ENCODE measurements around the gene BCAP31.
"Not testable (repeated sequence)": the region's sequence is repeated elsewhere in the genome, so short reads cannot be mapped to it uniquely, and the experiment has no call there.

BCAP31 gene

DNA sequence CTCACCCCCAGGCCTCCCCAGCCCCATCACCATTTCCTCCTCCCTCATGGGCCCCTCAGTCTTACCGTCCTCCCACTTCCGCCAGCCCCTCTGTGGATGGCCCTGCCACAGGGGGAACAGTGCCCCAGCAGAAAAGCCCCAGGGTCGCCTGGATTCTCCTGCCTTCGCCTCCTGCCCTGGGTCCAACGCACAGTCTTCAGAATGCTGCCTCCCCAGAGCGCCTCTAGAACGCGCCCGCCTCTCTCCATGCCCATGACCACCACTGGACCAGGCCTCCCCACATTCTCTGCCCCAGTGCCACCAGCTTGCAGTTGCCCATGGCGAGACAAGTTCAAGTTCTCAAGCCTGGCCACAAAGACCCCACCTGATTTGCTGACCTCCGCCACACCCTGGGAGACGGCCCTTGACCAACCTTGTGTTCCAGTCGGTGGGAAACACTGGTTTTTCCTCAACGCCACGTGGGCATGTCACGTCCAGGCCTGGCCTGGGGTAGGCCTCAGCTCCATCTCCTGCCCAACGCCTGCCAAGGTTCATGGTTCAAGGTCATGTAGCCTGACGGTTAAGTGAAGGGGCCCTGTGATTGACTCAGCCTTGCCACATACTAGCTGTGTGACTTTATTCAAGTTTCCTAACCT, 39.2 kb upstream of the BCAP31 start:
- no peak for DNase-seq (ENCODE audit: low read depth in 2 of 2)

DNA sequence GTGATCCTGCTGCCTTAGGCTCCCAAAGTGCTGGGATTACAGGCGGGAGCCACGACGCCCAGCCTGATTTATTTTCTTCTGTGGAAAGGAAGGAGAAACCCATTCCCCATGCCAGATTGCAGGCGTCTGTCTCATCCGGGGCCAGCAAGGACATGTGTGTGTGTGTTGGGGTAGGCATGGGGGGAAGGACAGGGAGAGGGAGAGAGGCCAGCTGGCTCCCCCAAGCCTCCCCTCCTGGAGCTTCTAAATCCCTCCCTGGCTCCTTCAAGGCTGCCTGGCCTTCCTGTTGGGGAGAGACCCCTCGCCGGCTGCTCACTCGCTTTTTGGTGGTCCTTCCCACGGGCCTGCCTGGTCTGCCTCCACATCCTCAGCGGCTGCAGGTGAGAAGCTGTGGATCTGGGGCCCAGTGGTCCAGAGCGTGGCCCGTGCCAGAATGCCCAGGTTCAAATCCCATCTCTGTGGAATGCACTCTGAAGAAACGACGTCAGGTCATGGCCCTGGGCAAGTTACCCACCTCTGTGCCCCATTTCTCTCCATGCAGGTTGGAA, 38.5 kb upstream of the BCAP31 start:
- no peak for DNase-seq (ENCODE audit: low read depth in 2 of 2)

GRCh38 chrX:153761863-153762262, 37.7 kb upstream of the BCAP31 start:
- DNase-seq (ENCODE audit: low read depth in 2 of 2) = no peak

DNA sequence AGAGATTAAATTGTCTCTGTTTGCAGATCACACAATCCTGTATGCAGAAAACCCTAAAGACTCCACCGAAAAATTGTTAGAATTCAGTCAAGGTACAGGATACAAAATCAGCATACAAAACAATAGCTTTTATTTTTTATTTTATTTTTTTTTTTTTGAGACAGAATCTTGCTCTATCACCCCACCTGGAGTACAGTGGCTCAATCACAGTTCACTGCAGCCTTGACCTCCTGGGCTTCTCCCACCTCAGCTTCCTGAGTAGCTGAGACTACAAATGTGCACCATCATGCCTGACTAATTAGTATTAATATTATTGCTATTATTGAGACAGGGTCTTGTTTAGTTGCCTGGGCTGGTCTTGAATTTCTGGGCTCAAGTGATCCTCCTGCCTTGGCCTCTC, 30.9 kb upstream of the BCAP31 start:
- no peak for DNase-seq (ENCODE audit: low read depth in 2 of 2)

- DNase-seq (ENCODE audit: low read depth in 2 of 2) = no peak
These were observed 26.1 kb upstream of the BCAP31 start for GRCh38 chrX:153750127-153750774.

DNA sequence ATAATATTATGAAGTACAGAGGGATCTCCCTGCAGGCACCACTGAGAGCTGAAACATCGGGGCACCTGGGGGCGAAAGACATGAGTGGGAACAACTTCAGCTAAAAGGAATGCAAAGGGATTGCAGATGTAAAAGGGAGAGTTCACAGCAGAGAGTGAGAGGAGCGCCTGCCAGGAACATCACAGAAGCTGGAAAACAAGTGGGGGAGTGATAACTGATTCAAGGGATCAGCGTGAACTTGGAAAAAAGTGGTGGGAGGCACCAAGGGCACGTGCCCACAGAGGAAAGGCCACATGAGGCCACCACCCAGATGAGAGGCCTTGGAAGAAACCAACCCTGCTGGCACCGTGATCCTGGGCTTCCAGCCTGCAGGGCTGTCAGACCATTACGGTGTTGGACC, 24.8 kb upstream of the BCAP31 start:
- not testable (repeated sequence) for DNase-seq (ENCODE audit: low read depth in 2 of 2)

GRCh38 chrX:153746991-153747390, 22.8 kb upstream of the BCAP31 start:
- DNase-seq (ENCODE audit: low read depth in 2 of 2) = not testable (repeated sequence)

DNA sequence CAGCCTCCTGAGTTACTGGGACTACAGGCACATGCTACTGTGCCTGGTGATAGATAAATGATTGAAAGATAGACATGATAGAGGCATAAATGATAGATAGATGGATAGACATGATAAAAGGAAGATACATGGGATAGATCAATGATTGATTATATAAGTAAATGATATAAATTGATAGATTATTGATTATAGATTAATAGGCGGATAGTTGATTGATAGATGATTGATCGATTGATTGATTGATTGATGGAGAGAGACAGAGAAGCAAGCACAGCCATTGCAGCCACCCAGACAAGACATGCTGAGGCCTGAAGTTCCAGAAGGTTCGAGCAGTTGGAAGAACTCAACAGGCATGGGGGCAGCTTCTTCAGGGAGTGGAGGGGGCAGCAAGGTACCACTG, 22.2 kb upstream of the BCAP31 start:
- no peak for DNase-seq (ENCODE audit: low read depth in 2 of 2)

GRCh38 chrX:153745067-153745433, 20.9 kb upstream of the BCAP31 start:
- not testable (repeated sequence) for DNase-seq (ENCODE audit: low read depth in 2 of 2)

DNA sequence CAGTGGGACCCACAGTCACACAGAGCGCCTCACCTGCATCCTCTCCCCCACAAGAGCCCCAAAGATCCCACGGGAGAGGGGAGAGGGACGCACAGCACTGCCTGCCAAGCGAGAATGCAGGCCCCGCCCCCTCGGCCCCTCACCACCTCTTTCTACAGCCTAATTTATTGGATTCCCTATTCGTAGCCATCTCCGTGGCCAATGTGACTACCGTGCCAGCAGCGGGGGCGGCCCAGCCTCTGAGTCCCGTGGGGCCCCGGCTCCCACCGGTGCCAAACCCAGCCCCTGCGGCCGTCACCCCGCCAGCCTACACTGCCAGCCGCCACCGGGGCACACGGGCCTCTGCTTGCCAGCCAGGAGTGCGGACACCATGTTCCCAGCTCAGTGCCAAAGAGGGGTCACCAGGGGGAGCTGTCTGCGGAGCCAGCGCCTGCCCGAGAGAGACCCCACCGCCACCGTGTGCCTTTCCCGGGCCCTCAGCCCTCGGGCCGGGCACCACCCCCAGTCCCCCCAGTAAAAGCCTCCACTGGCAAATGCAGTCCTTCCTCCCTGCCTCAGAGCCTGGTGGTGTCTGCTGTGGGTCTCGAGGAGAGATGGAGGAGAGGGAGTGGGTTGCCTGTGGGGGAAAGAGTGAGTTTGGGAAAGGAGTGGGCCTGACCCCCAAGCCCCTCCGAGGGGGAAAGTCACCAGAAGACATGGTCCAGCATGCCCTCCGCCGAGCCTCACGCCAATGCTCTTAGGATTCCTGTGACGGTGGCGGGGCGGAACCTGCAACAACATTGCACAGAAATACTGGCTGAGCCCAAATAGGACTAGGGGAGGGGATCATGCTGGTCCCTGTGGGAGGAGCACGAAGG, 20.3 kb upstream of the BCAP31 start:
- DNase-seq (ENCODE audit: low read depth in 2 of 2) = no peak

DNA sequence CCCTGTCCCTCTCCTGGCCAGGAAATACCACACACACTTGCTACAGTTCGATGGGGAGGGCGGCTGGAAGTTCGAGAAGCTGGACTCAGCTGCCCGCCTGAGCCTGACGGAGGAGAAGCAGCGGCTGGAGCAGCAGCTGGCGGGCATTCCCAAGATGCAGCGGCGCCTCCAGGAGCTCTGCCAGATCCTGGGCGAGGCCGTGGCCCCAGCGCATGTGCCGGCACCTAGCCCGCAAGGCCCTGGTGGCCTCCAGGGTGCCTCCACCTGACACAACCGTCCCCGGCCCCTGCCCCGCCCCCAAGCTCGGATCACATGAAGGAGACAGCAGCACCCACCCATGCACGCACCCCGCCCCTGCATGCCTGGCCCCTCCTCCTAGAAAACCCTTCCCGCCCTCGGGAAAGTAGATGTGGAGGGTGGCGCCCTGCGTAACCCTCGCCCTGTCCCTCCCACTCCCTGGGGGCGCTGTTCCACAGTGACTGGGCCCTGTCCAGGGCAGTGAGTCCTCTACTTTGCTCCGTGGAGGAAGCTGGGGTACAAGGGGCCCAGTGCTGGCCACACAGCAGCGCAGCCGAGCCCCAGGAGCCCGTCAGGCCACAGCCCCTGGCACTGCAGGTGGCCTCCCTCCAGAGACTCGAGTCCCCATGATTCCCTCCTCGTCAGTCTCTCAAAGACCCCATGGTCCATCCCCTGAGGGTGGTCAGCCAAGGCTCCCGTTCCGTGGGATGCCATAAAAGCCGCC, 19.5 kb upstream of the BCAP31 start:
- not testable (repeated sequence) for DNase-seq (ENCODE audit: low read depth in 2 of 2)

DNA sequence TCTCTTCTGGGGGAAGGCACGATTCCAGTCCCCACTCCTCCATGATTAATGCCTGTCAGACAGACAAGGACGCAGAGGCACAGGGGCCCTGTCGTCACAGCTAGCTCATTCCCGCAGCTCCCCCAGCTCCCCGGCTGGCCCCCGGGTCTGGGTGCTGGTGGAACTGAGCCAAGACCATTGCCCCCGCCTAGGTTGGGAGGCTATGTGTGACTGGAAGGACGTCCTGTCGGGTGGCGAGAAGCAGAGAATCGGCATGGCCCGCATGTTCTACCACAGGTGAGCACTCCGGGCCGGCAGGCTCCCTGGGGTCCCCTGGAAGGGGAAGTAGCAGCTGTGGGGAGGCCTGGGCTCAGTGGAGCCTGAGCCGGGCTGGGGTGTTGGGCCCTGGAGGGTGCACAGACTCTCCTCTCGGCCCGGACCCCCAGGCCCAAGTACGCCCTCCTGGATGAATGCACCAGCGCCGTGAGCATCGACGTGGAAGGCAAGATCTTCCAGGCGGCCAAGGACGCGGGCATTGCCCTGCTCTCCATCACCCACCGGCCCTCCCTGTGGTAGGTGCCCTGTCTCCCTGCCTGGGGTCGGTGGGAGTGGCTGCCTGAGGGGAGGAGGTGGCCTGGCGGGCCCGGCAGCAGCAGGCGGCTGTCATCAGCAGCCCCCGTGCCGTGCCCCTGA, 18.7 kb upstream of the BCAP31 start:
- not testable (repeated sequence) for DNase-seq (ENCODE audit: low read depth in 2 of 2)

GRCh38 chrX:153742111-153742510, 17.9 kb upstream of the BCAP31 start:
- DNase-seq (ENCODE audit: low read depth in 2 of 2) = not testable (repeated sequence)

- DNase-seq (ENCODE audit: low read depth in 2 of 2) = no peak
These were observed 17.3 kb upstream of the BCAP31 start for GRCh38 chrX:153741446-153741845.

GRCh38 chrX:153740631-153741222, 16.5 kb upstream of the BCAP31 start:
- no peak for DNase-seq (ENCODE audit: low read depth in 2 of 2)

DNA sequence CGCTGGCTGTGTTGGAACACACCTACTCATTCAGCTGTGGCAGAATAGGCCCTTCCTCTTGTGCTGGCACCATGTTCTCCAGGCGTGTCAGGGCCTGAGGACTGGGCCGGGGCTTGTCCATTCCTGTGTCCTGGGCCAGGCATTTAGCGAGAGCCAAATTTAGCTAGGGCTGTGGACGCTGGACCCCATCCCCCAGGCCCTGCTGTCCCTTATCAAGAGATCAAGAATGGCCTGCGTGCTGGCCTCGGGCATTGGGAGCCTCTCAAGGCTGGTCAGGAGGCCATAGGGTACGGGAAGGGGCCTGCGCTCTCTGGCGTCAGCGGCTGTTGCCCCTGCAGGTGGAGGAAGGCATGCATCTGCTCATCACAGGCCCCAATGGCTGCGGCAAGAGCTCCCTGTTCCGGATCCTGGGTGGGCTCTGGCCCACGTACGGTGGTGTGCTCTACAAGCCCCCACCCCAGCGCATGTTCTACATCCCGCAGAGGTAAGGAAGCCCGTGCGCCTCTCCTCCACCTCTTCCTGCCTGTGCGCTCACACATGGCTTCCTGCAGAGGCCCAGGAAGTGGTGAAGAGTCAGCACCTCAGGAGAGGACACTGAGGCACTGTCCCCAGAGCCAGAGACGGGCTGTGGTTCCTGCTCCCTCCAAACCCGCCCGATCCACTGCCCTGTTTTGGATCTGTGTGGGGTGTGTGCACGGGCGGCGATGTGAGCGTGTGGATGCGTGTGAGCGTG, 15.7 kb upstream of the BCAP31 start:
- no peak for DNase-seq (ENCODE audit: low read depth in 2 of 2)

GRCh38 chrX:153738056-153738605, 13.9 kb upstream of the BCAP31 start:
- no peak for DNase-seq (ENCODE audit: low read depth in 2 of 2)

- no peak for DNase-seq (ENCODE audit: low read depth in 2 of 2)
These were observed 12.8 kb upstream of the BCAP31 start for GRCh38 chrX:153736871-153737441.

DNA sequence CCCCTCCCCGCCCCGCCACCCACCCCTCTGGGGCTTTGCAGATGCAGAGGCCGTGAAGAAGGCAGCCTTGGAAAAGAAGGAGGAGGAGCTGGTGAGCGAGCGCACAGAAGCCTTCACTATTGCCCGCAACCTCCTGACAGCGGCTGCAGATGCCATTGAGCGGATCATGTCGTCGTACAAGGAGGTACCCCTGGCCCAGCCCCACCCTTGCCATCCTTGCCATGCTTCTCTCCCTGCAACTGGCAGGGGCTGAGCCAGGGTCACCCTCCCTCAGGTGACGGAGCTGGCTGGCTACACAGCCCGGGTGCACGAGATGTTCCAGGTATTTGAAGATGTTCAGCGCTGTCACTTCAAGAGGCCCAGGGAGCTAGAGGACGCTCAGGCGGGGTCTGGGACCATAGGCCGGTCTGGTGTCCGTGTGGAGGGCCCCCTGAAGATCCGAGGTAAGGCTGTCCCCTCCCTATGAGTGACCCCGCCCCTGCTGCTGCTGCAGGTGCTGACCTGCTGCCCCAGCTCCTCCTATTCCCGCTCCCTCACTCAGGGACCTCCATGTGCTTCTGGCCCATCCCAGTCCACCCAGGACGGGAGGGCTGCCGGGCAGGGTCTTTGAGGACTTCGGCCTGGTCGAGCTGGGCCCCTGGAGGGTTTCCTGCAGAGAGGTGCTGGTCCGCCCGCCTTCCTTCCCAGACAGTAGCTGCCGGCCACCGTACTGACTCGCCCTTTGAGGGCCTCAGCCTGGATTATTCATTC, 12.1 kb upstream of the BCAP31 start:
- no peak for DNase-seq (ENCODE audit: low read depth in 2 of 2)
